ENCODE results near the gene NDN.

Gene NDN

GRCh38 chr15:23642413-23643044, 44.6 kb downstream of the NDN start:
- peak; percentile 43 for DNase-seq (ENCODE audit: low spot score)
